Measurements from ENCODE around the gene NOX3. TPM values are rescaled to one million over a fixed set of nuclear protein-coding genes. Genes with fewer than 3 reads are reported as not detected.

NOX3 gene
- total and polyA plus RNA-seq, 2 experiments from 2014 or later: not detected

- H4K20me1 ChIP-seq (ENCODE audit: insufficient read depth): no peaks in the 10 kb centered on the region
- in situ Hi-C loops (cut with MboI): no loop called here
- no peak for DNase-seq
- peak overlapping the region; percentile 33 for H3K4me2 ChIP-seq (ENCODE audit: unreplicated experiment)
- H2AFZ ChIP-seq: no peak overlapping the region
- H3K9me3 ChIP-seq (ENCODE audit: low read depth): no peaks in the 10 kb centered on the region
- H3K36me3 ChIP-seq (ENCODE audit: low read depth): no peaks in the 10 kb centered on the region
- no peak overlapping the region for H3K4me3 ChIP-seq
- no peaks in the 10 kb centered on the region for H3K79me2 ChIP-seq (ENCODE audit: insufficient read depth)
- H3K9ac ChIP-seq: no peak overlapping the region
- WGBS, 2 experiments (ENCODE audit: low coverage in 1 of 2, low lambda C conversion rate in 2 of 2, missing lambda C conversion rate in 2 of 2): 74 to 76% methylated on average over 15 of the region's 15 CpGs
- no peak for TF ChIP-seq EZH2 (IDR thresholded peaks at IDR 0.05; ENCODE audit: insufficient read depth, poor library complexity, severe bottlenecking)
- no peak for TF ChIP-seq EZH2phosphoT487 (IDR thresholded peaks at IDR 0.05; ENCODE audit: insufficient read depth, low read depth)
- no peaks in the 10 kb centered on the region for H3K9me2 ChIP-seq (ENCODE audit: insufficient read depth)
- H3K27me3 ChIP-seq (replicated peaks; ENCODE audit: insufficient read depth): no peaks in the 10 kb centered on the region
- peaks cover 6% of the 10 kb centered on the region for H3K4me1 ChIP-seq (ENCODE audit: insufficient read depth)
- no peak overlapping the region for H3K27ac ChIP-seq
- no peaks in the 10 kb centered on the region for H3F3A ChIP-seq (ENCODE audit: insufficient read depth)
These were observed 55.6 kb downstream of the NOX3 start for GRCh38 chr6:155399745-155400653.

- Histone ChIP-seq H2AFZ (no peak overlapping the region), H3K4me3 (no peak overlapping the region), H3F3A (ENCODE audit: insufficient read depth) (no peaks in the 10 kb centered on the region), H3K27me3 (replicated peaks; ENCODE audit: insufficient read depth) (no peaks in the 10 kb centered on the region), H3K9ac (no peak overlapping the region), H3K4me2 (ENCODE audit: unreplicated experiment) (no peak overlapping the region), H3K9me2 (ENCODE audit: insufficient read depth) (no peaks in the 10 kb centered on the region), H3K79me2 (ENCODE audit: insufficient read depth) (no peaks in the 10 kb centered on the region), H3K4me1 (ENCODE audit: insufficient read depth) (peaks cover 6% of the 10 kb centered on the region), H3K27ac (no peak overlapping the region), H4K20me1 (ENCODE audit: insufficient read depth) (no peaks in the 10 kb centered on the region), H3K9me3 (ENCODE audit: low read depth) (no peaks in the 10 kb centered on the region), H3K36me3 (ENCODE audit: low read depth) (no peaks in the 10 kb centered on the region)
- in situ Hi-C loops (cut with MboI): no loop called here
- WGBS, 2 experiments (ENCODE audit: low coverage in 1 of 2, low lambda C conversion rate in 2 of 2, missing lambda C conversion rate in 2 of 2): 77 to 81% methylated on average over 5 of the region's 5 CpGs
- no peak for TF ChIP-seq EZH2 (IDR thresholded peaks at IDR 0.05; ENCODE audit: insufficient read depth, poor library complexity, severe bottlenecking)
- no peak for TF ChIP-seq EZH2phosphoT487 (IDR thresholded peaks at IDR 0.05; ENCODE audit: insufficient read depth, low read depth)
- DNase-seq: no peak
These were observed 56.4 kb downstream of the NOX3 start for GRCh38 chr6:155399062-155399744.

- in situ Hi-C loops (cut with MboI): no loop called here
- 80 to 87% methylated on average over 7 of the region's 7 CpGs for WGBS, 2 experiments (ENCODE audit: low coverage in 1 of 2, low lambda C conversion rate in 2 of 2, missing lambda C conversion rate in 2 of 2)
- Histone ChIP-seq H2AFZ (no peak overlapping the region), H3K27ac (no peak overlapping the region), H3K79me2 (ENCODE audit: insufficient read depth) (no peaks in the 10 kb centered on the region), H3K4me1 (ENCODE audit: insufficient read depth) (peaks cover 6% of the 10 kb centered on the region), H3K27me3 (replicated peaks; ENCODE audit: insufficient read depth) (no peaks in the 10 kb centered on the region), H4K20me1 (ENCODE audit: insufficient read depth) (no peaks in the 10 kb centered on the region), H3K9ac (no peak overlapping the region), H3K9me3 (ENCODE audit: low read depth) (no peaks in the 10 kb centered on the region), H3K4me2 (ENCODE audit: unreplicated experiment) (no peak overlapping the region), H3K36me3 (ENCODE audit: low read depth) (no peaks in the 10 kb centered on the region), H3F3A (ENCODE audit: insufficient read depth) (no peaks in the 10 kb centered on the region), H3K4me3 (no peak overlapping the region), H3K9me2 (ENCODE audit: insufficient read depth) (no peaks in the 10 kb centered on the region)
- DNase-seq: no peak
- TF ChIP-seq EZH2phosphoT487 (IDR thresholded peaks at IDR 0.05; ENCODE audit: insufficient read depth, low read depth): no peak
- TF ChIP-seq EZH2 (IDR thresholded peaks at IDR 0.05; ENCODE audit: insufficient read depth, poor library complexity, severe bottlenecking): no peak
These were observed 57.0 kb downstream of the NOX3 start for GRCh38 chr6:155398701-155399061.

GRCh38 chr6:155398221-155398620 lies 57.4 kb downstream of the NOX3 start:
- Histone ChIP-seq H3K9me2 (ENCODE audit: insufficient read depth) (no peaks in the 10 kb centered on the region), H3K79me2 (ENCODE audit: insufficient read depth) (no peaks in the 10 kb centered on the region), H3K4me1 (ENCODE audit: insufficient read depth) (peaks cover 6% of the 10 kb centered on the region), H2AFZ (no peak overlapping the region), H3F3A (ENCODE audit: insufficient read depth) (no peaks in the 10 kb centered on the region), H3K27me3 (replicated peaks; ENCODE audit: insufficient read depth) (no peaks in the 10 kb centered on the region), H3K4me2 (ENCODE audit: unreplicated experiment) (no peak overlapping the region), H3K9ac (no peak overlapping the region), H3K9me3 (ENCODE audit: low read depth) (no peaks in the 10 kb centered on the region), H4K20me1 (ENCODE audit: insufficient read depth) (no peaks in the 10 kb centered on the region), H3K4me3 (no peak overlapping the region), H3K36me3 (ENCODE audit: low read depth) (no peaks in the 10 kb centered on the region), H3K27ac (no peak overlapping the region)
- in situ Hi-C loops (cut with MboI): no loop called here
- WGBS, 2 experiments (ENCODE audit: low coverage in 1 of 2, low lambda C conversion rate in 2 of 2, missing lambda C conversion rate in 2 of 2): 65 to 70% methylated on average over 3 of the region's 3 CpGs
- no peak for DNase-seq
- TF ChIP-seq EZH2 (IDR thresholded peaks at IDR 0.05; ENCODE audit: insufficient read depth, poor library complexity, severe bottlenecking) (no peak), EZH2phosphoT487 (IDR thresholded peaks at IDR 0.05; ENCODE audit: insufficient read depth, low read depth) (no peak)

Measured in GM23248 (cell line).